Adrenal gland (tissue), 5 donors: Measurements from ENCODE around the gene ABCA5.

Source experiments
- POLR2A ChIP-seq, 2 donors: fragments of 450-650 bp; IDR thresholded peaks; one replicate each; pipeline ENCODE4 v1.6.1; 2017; ENCODE audit warnings: antibody characterized with exemption in 2 of 2, mild to moderate bottlenecking in 2 of 2, moderate library complexity in 1 of 2
- TF ChIP-seq, protein P1 (sequence below), 6 experiments: fragments of 450-650 bp in 4 of 6; fragments of 200-600 bp in 2 of 6; sonication (generic) in 1 of 6; IDR thresholded peaks; 1 replicate in 5 of 6; 2 replicates in 1 of 6; pipeline versions ENCODE4 v1.5.1 to v1.8.0; 2016 to 2021; ENCODE audit warnings: antibody characterized with exemption in 6 of 6, mild to moderate bottlenecking in 2 of 6, moderate library complexity in 1 of 6
- donor health status: DM: no; HTN: no; CAD: no.

DNA sequence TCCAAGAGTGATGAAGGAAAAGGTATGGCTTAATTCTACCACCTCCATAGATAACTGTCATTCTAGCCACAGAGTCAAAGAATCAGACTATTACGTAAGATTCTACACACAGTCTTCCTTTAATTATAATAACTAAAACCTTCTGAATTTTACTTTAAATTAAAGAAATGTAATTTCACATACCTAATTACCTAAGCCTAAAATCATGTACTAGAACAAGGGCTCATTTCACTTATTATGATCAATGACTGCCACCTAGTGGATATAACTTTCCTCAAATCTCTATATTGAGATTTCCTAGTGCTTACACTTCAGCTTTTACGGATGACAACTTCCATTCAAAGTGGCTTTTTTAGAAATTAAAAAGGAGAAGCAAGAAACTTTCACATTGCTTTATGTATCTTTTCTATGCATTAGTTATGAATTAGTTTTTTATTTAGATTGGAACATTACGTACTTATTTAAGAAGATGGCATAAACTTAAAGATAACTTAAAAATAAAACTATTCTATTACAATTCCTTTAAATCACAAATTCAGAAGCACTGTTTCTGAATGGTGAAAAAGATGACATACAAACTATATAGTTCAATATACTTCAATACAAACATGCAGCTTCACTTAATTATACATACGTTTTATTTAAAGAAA is 80.1 kb downstream of the ABCA5 start:
- TF ChIP-seq, protein P1, sequence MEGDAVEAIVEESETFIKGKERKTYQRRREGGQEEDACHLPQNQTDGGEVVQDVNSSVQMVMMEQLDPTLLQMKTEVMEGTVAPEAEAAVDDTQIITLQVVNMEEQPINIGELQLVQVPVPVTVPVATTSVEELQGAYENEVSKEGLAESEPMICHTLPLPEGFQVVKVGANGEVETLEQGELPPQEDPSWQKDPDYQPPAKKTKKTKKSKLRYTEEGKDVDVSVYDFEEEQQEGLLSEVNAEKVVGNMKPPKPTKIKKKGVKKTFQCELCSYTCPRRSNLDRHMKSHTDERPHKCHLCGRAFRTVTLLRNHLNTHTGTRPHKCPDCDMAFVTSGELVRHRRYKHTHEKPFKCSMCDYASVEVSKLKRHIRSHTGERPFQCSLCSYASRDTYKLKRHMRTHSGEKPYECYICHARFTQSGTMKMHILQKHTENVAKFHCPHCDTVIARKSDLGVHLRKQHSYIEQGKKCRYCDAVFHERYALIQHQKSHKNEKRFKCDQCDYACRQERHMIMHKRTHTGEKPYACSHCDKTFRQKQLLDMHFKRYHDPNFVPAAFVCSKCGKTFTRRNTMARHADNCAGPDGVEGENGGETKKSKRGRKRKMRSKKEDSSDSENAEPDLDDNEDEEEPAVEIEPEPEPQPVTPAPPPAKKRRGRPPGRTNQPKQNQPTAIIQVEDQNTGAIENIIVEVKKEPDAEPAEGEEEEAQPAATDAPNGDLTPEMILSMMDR (IDR thresholded peaks at IDR 0.05): peak; percentile 44 to 72 (median 58)
- no peak for TF ChIP-seq POLR2A (IDR thresholded peaks at IDR 0.05)
